Activated T-cell treated with anti-CD3 and anti-CD28 coated beads, Interleukin-2, amount 50 U/mL, for 48 hours (primary cell): ENCODE measurements around the gene CLRN2.
"Not testable (repeated sequence)": the region's sequence is repeated elsewhere in the genome, so short reads cannot be mapped to it uniquely, and the experiment has no call there.

Source experiments
- DNase-seq, 2 experiments: peaks; one replicate each; pipeline ENCODE4 v3.0.0-alpha.2; 2020

The CLRN2 gene

DNA sequence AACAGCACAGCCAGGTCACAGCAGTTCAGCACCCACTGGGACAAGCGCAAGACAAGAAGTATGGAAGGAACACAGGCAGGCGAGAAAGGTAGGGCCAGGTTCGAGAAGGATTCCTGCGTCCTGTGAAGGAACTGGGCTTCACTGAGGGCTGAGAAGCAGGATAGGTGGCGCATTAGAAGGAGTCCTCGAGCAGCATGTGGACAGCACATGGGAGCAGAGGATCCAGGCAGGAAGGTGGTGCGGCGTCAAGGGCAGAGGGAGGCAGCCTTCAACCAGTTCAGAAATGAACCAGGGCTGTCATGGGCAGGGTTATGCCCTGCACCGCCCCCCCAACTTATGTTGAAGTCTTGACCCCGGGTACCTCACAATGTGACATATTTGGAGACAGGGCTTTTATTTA, 31.3 kb downstream of the CLRN2 start:
- DNase-seq: no peak

GRCh38 chr4:17546678-17547077, 31.7 kb downstream of the CLRN2 start:
- DNase-seq: no peak

- no peak for DNase-seq
Measured at GRCh38 chr4:17550549-17550948, 35.6 kb downstream of the CLRN2 start.

- DNase-seq: no peak
Measured at GRCh38 chr4:17552427-17552826, 37.5 kb downstream of the CLRN2 start.

DNA sequence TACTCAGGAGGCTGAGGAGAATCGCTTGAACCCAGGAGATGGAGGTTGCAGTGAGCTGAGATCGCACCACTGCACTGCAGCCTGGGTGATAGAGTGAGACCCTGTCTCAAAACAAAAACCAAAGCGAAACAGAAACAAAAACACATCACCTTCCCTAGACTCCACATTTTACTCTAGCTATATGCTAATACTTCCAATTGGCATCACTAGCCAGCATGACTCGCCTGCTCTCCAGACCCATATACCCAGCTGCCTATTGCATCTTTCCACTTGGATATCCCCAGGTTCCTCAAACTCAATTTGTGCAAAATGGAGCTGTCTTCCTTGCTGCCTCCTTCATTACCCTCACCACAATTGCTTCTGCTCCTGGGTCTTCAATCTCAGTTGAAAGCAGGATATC, 39.6 kb downstream of the CLRN2 start:
- no peak for DNase-seq

- DNase-seq: no peak
Measured at GRCh38 chr4:17556498-17556897, 41.5 kb downstream of the CLRN2 start.

DNA sequence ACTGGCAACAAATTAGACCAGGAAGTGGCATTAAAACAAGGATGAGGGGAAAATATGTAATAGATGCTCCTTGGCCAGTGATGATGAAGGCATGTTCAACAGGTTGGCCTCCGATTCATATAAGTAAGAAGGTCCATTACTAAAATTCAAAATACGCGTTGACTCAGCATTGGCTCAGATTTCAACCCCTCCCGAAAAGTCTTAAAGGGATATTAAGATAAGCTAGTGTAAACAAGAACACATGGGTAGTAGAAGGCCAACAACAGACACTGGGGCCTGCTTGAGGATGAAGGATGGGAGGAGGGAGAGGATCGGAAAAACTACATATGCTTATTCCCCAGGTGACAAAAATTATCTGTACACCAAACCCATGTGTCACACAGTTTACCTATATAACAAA, 42.9 kb downstream of the CLRN2 start:
- no peak for DNase-seq

DNA sequence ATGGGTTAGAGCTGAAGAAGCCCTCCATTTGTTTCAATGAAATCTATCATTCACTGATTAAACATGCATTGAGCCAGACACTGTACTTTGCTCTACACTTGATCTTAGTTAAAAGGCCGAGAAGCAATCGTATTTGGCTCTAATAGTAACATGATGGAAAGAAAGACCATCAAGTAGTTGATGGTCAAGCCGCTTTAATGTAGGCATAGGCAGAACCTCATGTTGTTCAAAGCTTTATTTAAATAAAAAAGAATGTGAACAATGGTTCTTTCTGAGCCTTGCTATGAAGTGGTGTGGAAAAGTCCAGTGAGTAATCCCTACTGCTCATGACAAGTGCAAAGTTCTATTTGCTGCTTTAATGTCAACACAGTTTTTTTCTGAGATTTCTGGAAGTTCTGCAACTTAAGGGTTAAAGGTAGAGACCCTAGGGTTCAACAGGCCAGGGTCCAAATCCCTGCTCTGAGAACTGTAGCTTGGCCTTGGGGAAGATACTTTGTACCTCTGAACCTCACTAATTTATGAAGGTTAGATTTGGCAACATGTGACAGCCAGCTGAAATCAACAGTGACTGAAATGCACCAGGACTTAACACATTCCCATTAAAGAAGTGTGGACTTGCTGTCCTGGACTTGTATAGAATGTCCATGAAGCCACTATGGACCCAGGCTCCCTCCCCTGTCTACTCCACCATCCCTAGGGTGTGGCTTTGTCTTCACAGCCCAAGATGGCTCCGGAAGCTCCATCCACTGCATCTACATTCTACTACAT, 44.2 kb downstream of the CLRN2 start:
- no peak for DNase-seq

DNA sequence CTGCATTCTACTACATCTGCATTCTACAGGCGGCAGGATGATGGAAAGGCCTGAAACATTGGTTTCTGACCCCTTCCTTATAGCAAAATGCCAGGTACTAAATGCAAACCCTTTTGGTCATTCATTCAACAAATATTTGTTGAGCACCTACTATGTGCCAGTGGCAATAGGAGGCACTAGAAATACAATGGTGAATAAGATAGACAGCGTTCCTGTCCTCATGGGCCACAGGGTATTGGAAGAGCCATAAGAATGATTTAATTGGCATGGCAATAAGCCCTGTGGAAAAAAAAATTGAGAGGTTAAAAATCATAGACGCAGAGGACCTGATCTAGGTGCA, 44.7 kb downstream of the CLRN2 start:
- no peak for DNase-seq

- DNase-seq: no peak
Measured at GRCh38 chr4:17560065-17560673, 45.2 kb downstream of the CLRN2 start.

GRCh38 chr4:17561195-17561909, 46.4 kb downstream of the CLRN2 start:
- DNase-seq: no peak

GRCh38 chr4:17562157-17562556, 47.2 kb downstream of the CLRN2 start:
- DNase-seq: no peak

- DNase-seq: no peak
Measured at GRCh38 chr4:17565846-17566245, 50.9 kb downstream of the CLRN2 start.

GRCh38 chr4:17567271-17567670, 52.3 kb downstream of the CLRN2 start:
- no peak for DNase-seq

GRCh38 chr4:17574206-17574605, 59.2 kb downstream of the CLRN2 start:
- no peak for DNase-seq

GRCh38 chr4:17575177-17575576, 60.2 kb downstream of the CLRN2 start:
- not testable (repeated sequence) for DNase-seq
